ENCODE data around the gene ZNF496.
"Not testable (repeated sequence)": the region's sequence is repeated elsewhere in the genome, so short reads cannot be mapped to it uniquely, and the experiment has no call there.

ZNF496 gene

DNA sequence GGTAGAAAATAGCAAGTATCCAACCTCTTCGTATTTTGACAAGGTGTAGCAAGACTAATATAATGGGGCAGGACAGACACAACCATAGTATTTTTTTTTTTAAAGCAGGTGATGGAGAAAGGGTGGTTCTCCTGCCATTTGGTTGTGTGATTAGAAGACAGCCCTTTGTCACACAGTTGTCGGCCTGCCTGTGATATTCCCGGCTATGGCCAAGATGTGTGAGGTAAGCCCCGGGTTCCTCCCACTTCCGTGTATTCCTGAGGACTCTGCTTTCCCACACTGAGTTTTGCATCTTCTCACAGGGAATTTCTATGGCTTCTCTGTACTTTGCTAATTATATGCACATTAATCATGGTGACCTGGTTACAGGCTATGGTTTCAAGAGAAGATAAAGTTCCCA is 35.9 kb downstream of the ZNF496 start:
- no peak overlapping the region for H3K27ac ChIP-seq
- no peak for TF ChIP-seq ZFX (IDR thresholded peaks at IDR 0.05; ENCODE audit: borderline replicate concordance)

DNA sequence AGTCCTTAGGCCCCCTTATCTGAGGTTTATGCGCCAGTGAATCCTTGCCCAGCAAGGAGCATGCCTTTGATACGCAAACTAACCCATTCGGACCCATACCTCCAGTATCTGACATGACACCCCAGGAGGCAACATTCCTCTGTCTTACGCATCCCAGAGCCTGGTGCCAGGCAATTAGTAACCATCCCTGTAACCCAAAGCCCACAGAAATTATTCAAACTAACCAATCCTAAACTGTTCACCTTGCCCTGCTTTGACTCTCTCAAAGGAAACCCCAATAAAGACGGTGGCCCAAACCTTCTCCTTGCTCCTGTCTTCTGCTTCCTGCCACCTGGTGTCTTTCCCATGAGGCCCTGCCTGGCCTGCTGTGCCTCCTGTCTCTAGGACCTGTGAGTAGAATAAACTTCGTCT is 36.4 kb downstream of the ZNF496 start:
- no peak for TF ChIP-seq ZFX (IDR thresholded peaks at IDR 0.05; ENCODE audit: borderline replicate concordance)
- TF ChIP-seq, protein P1, sequence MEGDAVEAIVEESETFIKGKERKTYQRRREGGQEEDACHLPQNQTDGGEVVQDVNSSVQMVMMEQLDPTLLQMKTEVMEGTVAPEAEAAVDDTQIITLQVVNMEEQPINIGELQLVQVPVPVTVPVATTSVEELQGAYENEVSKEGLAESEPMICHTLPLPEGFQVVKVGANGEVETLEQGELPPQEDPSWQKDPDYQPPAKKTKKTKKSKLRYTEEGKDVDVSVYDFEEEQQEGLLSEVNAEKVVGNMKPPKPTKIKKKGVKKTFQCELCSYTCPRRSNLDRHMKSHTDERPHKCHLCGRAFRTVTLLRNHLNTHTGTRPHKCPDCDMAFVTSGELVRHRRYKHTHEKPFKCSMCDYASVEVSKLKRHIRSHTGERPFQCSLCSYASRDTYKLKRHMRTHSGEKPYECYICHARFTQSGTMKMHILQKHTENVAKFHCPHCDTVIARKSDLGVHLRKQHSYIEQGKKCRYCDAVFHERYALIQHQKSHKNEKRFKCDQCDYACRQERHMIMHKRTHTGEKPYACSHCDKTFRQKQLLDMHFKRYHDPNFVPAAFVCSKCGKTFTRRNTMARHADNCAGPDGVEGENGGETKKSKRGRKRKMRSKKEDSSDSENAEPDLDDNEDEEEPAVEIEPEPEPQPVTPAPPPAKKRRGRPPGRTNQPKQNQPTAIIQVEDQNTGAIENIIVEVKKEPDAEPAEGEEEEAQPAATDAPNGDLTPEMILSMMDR (IDR thresholded peaks at IDR 0.05) = no peak
- no peak overlapping the region for H3K27ac ChIP-seq

GRCh38 chr1:247294282-247294681 is 37.4 kb downstream of the ZNF496 start:
- no peak for TF ChIP-seq ZFX (IDR thresholded peaks at IDR 0.05; ENCODE audit: borderline replicate concordance)
- TF ChIP-seq, protein P1 (IDR thresholded peaks at IDR 0.05) = no peak
- no peak overlapping the region for H3K27ac ChIP-seq

GRCh38 chr1:247293047-247293446 is 38.6 kb downstream of the ZNF496 start:
- no peak for TF ChIP-seq ZFX (IDR thresholded peaks at IDR 0.05; ENCODE audit: borderline replicate concordance)
- H3K27ac ChIP-seq = no peak overlapping the region

- TF ChIP-seq ZFX (IDR thresholded peaks at IDR 0.05; ENCODE audit: borderline replicate concordance) = no peak
- TF ChIP-seq, protein P1 (IDR thresholded peaks at IDR 0.05) = no peak
- no peak overlapping the region for H3K27ac ChIP-seq
Observed at GRCh38 chr1:247291833-247292561, 39.7 kb downstream of the ZNF496 start.

DNA sequence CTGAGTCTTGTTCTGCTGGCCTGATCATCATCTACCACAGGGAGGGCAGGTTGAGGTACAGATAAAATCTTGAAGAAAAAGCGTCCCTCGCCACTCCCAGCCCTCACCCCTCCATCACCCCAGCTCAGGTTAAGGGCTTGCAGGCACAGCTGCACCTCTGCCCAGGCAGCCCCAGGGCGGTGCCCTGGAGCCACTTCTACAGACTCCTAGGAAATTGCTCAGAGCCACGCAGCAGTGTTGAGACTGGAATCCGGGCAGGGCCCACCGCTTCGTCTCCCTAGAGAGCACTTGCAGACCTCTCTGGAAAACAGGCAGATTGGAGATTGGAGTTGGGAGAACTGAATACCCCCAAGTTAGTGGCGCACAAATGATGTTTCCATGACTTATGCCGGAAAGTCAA is 40.5 kb downstream of the ZNF496 start:
- no peak overlapping the region for H3K27ac ChIP-seq
- TF ChIP-seq, protein P1 (IDR thresholded peaks at IDR 0.05) = no peak
- no peak for TF ChIP-seq ZFX (IDR thresholded peaks at IDR 0.05; ENCODE audit: borderline replicate concordance)

DNA sequence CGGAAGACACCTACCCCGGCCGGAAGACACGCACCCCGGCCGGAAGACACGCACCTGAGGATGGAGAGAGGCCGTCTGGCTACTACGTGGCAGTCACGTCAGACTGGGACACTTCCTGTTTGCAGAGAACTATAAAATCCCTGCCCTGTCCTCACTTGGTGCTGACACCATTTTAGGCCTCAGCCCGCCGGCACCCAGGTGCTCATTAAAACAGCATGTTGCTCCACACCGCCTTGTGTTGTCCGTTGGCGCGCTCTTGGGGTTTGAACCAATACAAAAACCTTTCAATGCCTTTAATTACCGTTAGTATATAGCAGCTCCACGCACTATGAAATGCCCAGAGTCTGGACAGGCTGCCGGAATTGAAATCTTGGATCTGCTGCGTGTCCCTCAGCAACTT is 41.1 kb downstream of the ZNF496 start:
- H3K27ac ChIP-seq = no peak overlapping the region
- TF ChIP-seq, protein P1 (IDR thresholded peaks at IDR 0.05) = no peak
- TF ChIP-seq ZFX (IDR thresholded peaks at IDR 0.05; ENCODE audit: borderline replicate concordance) = no peak

- not testable (repeated sequence) for H3K27ac ChIP-seq
Observed at GRCh38 chr1:247289274-247289892, 42.3 kb downstream of the ZNF496 start.

DNA sequence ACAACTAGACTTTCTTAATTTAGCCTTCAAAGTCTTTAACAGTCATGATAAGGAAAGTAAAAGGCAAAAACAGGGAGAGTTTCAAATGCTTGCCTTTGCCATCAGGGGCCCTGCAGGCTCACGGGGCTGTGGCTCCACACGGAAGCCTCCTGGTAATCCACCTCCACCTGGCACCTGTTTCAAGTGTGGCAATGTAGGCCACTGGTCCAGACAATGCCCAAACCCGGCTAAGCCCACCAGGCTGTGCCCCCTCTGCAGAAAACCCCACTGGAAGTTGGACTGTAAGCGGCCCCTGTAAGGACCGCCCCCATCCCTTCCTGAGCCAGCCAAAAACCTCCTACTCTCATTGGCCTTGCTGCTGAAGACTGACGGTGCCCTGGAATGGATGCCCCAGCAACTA is 43.3 kb downstream of the ZNF496 start:
- H3K27ac ChIP-seq = no peak overlapping the region
- no peak for TF ChIP-seq ZFX (IDR thresholded peaks at IDR 0.05; ENCODE audit: borderline replicate concordance)
- TF ChIP-seq, protein P1 (IDR thresholded peaks at IDR 0.05) = no peak
